ENCODE data around the gene CLK4.

CLK4 gene

GRCh38 chr5:178662541-178662860 lies 35.7 kb upstream of the CLK4 start:
- TF ChIP-seq, protein P1, sequence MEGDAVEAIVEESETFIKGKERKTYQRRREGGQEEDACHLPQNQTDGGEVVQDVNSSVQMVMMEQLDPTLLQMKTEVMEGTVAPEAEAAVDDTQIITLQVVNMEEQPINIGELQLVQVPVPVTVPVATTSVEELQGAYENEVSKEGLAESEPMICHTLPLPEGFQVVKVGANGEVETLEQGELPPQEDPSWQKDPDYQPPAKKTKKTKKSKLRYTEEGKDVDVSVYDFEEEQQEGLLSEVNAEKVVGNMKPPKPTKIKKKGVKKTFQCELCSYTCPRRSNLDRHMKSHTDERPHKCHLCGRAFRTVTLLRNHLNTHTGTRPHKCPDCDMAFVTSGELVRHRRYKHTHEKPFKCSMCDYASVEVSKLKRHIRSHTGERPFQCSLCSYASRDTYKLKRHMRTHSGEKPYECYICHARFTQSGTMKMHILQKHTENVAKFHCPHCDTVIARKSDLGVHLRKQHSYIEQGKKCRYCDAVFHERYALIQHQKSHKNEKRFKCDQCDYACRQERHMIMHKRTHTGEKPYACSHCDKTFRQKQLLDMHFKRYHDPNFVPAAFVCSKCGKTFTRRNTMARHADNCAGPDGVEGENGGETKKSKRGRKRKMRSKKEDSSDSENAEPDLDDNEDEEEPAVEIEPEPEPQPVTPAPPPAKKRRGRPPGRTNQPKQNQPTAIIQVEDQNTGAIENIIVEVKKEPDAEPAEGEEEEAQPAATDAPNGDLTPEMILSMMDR (IDR thresholded peaks at IDR 0.05; ENCODE audit: low read depth, low read length), result no peak
- Histone ChIP-seq H3K9me3 (ENCODE audit: severe bottlenecking) (no peaks in the 10 kb centered on the region), H3K4me3 (ENCODE audit: low read depth, low read length) (no peak overlapping the region)

DNA sequence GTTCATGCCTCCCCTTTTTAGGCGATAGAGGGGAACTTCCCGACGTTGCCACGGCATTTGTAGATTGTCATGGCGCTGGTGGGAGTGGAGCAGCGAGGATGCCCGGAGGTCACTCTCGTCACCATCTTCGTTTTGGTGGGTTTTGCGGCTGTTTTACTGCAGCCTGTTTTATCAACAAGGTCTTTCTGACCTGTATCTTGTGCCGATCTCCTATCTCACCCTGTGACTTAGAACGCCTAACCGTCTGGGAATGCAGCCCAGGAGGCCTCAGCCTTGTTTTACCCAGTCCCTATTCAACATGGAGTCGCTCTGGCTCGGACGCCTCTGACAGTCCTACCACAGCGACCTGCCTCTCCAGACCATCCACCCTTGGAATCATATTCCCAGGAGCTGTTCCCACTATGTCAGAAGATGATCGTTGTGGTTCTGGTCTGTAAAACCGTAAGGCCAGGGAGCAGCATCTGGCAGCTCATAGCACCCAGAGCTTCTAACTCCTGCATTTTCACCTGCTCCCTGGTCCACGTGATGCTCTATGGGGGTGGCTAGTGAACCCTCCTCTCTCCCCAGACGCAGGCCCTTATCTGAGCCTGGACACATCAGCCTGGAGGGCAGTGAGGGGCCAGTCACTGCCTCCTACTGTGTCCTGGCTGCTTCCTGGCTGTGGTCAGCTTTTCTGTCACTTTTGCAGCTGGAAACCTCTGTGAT lies 35.1 kb upstream of the CLK4 start:
- Histone ChIP-seq H3K36me3 (no peaks in the 10 kb centered on the region), H3K4me3 (ENCODE audit: low read depth, low read length) (no peak overlapping the region), H3K27me3 (ENCODE audit: insufficient read depth, low read depth, severe bottlenecking) (no peaks in the 10 kb centered on the region), H3K27ac (no peak overlapping the region), H3K9me3 (ENCODE audit: severe bottlenecking) (no peaks in the 10 kb centered on the region)
- TF ChIP-seq, protein P1 (IDR thresholded peaks at IDR 0.05; ENCODE audit: low read depth, low read length), result no peak
- DNase-seq, result no peak

More at GRCh38 chr5:178662541-178662860, 35.7 kb upstream of the CLK4 start:
- Histone ChIP-seq H3K27ac (no peak overlapping the region), H3K36me3 (no peaks in the 10 kb centered on the region), H3K27me3 (ENCODE audit: insufficient read depth, low read depth, severe bottlenecking) (no peaks in the 10 kb centered on the region)
- DNase-seq, result no peak

- Histone ChIP-seq H3K27me3 (ENCODE audit: insufficient read depth, low read depth, severe bottlenecking) (no peaks in the 10 kb centered on the region), H3K4me3 (ENCODE audit: low read depth, low read length) (no peak overlapping the region), H3K27ac (no peak overlapping the region), H3K36me3 (no peaks in the 10 kb centered on the region), H3K9me3 (ENCODE audit: severe bottlenecking) (no peaks in the 10 kb centered on the region)
- TF ChIP-seq, protein P1 (IDR thresholded peaks at IDR 0.05; ENCODE audit: low read depth, low read length), result no peak
- no peak for DNase-seq
Observed at GRCh38 chr5:178651046-178651810, 24.4 kb upstream of the CLK4 start.

- no peaks in the 10 kb centered on the region for H3K36me3 ChIP-seq
- no peak overlapping the region for H3K27ac ChIP-seq
- TF ChIP-seq, protein P1 (IDR thresholded peaks at IDR 0.05; ENCODE audit: low read depth, low read length), result no peak
- DNase-seq, result no peak
- no peaks in the 10 kb centered on the region for H3K27me3 ChIP-seq (ENCODE audit: insufficient read depth, low read depth, severe bottlenecking)
- no peak overlapping the region for H3K4me3 ChIP-seq (ENCODE audit: low read depth, low read length)
- no peaks in the 10 kb centered on the region for H3K9me3 ChIP-seq (ENCODE audit: severe bottlenecking)
Observed at GRCh38 chr5:178650214-178650613, 23.4 kb upstream of the CLK4 start.

DNA sequence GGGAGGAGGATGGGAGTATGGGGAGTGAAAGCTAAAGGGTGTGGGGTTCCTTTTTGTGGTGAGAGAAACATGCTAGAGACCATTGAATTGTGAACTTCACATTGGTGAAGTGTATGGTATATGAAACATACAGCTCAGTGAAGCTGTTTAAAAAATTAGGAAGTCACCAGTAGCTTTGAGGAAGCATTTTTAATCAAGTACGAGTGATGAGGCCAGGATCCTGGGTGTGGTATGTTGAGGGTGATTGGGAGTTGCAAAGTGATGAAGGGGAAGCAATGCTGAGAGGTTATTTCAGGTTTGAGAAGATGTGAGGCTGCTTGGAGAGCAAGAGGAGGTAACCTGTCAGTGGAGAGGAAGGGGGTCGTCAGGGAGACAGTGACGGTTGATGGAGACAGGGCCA lies 22.7 kb upstream of the CLK4 start:
- H3K36me3 ChIP-seq, result no peaks in the 10 kb centered on the region
- H3K9me3 ChIP-seq (ENCODE audit: severe bottlenecking), result no peaks in the 10 kb centered on the region
- no peak overlapping the region for H3K4me3 ChIP-seq (ENCODE audit: low read depth, low read length)
- DNase-seq, result no peak
- no peaks in the 10 kb centered on the region for H3K27me3 ChIP-seq (ENCODE audit: insufficient read depth, low read depth, severe bottlenecking)
- H3K27ac ChIP-seq, result no peak overlapping the region
- TF ChIP-seq, protein P1 (IDR thresholded peaks at IDR 0.05; ENCODE audit: low read depth, low read length), result no peak

Data from WERI-Rb-1 (cell line).